Nephron (organoid): ENCODE results near the gene SH3PXD2A.

ENCODE experiments used
- H3K27ac Mint-ChIP-seq, 3 experiments: 2 replicates each; pipeline ENCODE4 v1.8.0; 2020; ENCODE audit warnings: mixed read lengths in 3 of 3, mild to moderate bottlenecking in 2 of 3, moderate library complexity in 1 of 3
- H3K27me3 Mint-ChIP-seq: 2 replicates; pipeline ENCODE4 v1.8.0; 2021; ENCODE audit warnings: low read depth, mild to moderate bottlenecking, moderate library complexity, mixed read lengths
- H3K36me3 Mint-ChIP-seq: 2 replicates; pipeline ENCODE4 v1.8.0; 2020; ENCODE audit warnings: low read depth, mixed read lengths
- H3K4me1 Mint-ChIP-seq: 2 replicates; pipeline ENCODE4 v1.8.0; 2020; ENCODE audit warnings: mixed read lengths
- H3K4me3 Mint-ChIP-seq, 3 experiments: 2 replicates each; pipeline ENCODE4 v1.8.0; 2020; ENCODE audit warnings: mild to moderate bottlenecking in 3 of 3, mixed read lengths in 3 of 3, moderate library complexity in 2 of 3
- H3K9me3 Mint-ChIP-seq: 2 replicates; pipeline ENCODE4 v1.8.0; 2020; ENCODE audit warnings: mixed read lengths
- TF ChIP-seq, protein P1 (sequence below), 3 experiments: fragments of 200-600 bp; sonication (generic); IDR thresholded peaks; one replicate each; pipeline ENCODE4 v1.5.0; 2021; ENCODE audit warnings: antibody characterized with exemption in 3 of 3; ENCODE audit not compliant: unreplicated experiment in 3 of 3

SH3PXD2A gene

DNA sequence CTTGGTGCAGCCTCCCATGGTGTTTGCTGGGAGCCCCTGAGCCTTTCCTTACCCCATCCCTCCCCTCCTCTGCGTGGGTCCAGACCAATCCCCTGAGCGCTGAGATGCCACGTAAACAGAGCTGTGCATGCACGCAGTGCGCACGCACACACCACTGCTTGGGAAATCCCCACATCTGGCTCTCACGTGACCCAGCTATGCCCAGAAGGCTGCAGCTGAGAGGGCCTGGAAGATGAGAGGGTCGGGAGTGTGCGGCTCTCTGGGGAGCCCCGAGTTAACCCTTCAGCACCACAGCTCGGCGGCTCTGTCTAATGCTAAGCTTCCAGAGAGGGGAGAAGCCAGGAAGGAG lies 177.2 kb downstream of the SH3PXD2A start:
- Mint-ChIP-seq H3K27me3 (no peaks in the 10 kb centered on the region), H3K9me3 (no peaks in the 10 kb centered on the region), H3K27ac (peak overlapping the region; percentile 95 to 99 (median 99)), H3K4me3 (peak overlapping the region; percentile 55 to 88 (median 85)), H3K4me1 (peaks cover 52% of the 10 kb centered on the region), H3K36me3 (no peaks in the 10 kb centered on the region)
- TF ChIP-seq, protein P1, sequence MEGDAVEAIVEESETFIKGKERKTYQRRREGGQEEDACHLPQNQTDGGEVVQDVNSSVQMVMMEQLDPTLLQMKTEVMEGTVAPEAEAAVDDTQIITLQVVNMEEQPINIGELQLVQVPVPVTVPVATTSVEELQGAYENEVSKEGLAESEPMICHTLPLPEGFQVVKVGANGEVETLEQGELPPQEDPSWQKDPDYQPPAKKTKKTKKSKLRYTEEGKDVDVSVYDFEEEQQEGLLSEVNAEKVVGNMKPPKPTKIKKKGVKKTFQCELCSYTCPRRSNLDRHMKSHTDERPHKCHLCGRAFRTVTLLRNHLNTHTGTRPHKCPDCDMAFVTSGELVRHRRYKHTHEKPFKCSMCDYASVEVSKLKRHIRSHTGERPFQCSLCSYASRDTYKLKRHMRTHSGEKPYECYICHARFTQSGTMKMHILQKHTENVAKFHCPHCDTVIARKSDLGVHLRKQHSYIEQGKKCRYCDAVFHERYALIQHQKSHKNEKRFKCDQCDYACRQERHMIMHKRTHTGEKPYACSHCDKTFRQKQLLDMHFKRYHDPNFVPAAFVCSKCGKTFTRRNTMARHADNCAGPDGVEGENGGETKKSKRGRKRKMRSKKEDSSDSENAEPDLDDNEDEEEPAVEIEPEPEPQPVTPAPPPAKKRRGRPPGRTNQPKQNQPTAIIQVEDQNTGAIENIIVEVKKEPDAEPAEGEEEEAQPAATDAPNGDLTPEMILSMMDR (IDR thresholded peaks at IDR 0.05; ENCODE audit: unreplicated experiment in 3 of 3): no peak

DNA sequence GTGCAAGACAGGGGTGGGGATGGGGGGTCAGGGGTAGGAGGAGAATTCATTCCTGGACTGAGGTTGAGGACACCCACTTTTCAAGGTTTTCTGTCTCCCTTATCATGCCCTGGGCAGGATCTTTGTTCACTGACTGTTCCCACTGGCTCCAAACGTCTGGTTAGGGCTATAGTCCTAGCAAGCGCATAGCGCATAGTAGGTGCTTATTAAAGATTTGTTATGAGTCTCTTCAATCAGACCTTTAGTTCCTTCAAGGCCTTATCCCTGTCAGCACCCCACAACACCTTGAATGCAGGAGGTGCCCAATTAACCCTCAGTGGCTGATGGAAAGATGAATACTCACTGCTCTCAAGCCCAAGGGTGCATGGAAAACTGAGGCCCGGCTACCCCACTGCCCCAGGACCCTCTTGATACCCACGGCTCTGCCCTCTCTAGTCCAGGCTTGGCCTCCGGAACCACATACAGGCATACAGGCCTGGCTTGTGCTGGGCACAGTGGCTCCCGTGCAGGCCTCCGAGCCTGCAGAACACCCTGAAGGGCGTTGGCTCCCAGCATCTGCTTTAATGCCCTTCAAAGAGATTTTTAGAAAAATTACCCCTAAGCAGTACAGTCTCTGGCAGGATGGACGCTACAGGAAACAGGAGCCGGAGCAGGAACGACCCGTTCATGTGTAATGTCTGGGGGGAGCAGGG lies 177.7 kb downstream of the SH3PXD2A start:
- H3K36me3 Mint-ChIP-seq: no peaks in the 10 kb centered on the region
- H3K4me3 Mint-ChIP-seq: peak overlapping the region; percentile 55 to 88 (median 85)
- peak overlapping the region; percentile 95 to 99 (median 99) for H3K27ac Mint-ChIP-seq
- peaks cover 55% of the 10 kb centered on the region for H3K4me1 Mint-ChIP-seq
- no peaks in the 10 kb centered on the region for H3K9me3 Mint-ChIP-seq
- no peaks in the 10 kb centered on the region for H3K27me3 Mint-ChIP-seq
- TF ChIP-seq, protein P1 (IDR thresholded peaks at IDR 0.05; ENCODE audit: unreplicated experiment in 3 of 3): no peak

DNA sequence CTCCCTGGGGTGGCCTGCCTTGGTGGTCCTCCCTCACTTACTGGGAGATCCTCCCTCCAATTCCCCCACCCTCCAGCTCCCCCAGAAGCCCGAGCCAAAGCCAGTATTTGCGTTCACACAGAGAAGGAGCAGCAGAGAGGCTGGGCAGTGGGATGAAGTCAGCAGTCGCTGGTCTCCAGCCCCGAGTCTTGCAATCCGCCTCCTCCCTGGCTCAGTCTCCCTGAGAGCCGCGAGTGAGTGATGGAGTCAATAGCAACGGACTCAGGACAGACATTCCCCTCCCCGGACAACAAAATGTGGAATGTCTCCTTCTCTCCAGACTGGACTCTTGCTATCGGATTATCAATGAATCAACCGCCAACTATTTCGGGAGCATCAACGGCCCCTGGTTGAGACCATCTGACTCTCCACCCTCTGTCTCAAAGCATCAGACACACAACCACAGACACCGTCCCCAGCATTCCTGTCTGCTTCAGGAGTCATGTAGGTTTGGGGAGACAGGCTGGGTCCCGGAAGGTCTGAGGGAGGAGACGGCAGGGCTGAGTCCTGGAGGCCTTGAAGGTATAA lies 178.4 kb downstream of the SH3PXD2A start:
- TF ChIP-seq, protein P1 (IDR thresholded peaks at IDR 0.05; ENCODE audit: unreplicated experiment in 3 of 3): no peak
- peak overlapping the region in 2 of 3 experiments; percentile 85 to 88 for H3K4me3 Mint-ChIP-seq
- H3K36me3 Mint-ChIP-seq: no peaks in the 10 kb centered on the region
- H3K27ac Mint-ChIP-seq: peak overlapping the region; percentile 63 to 99 (median 94)
- H3K27me3 Mint-ChIP-seq: peaks cover 1% of the 10 kb centered on the region
- no peaks in the 10 kb centered on the region for H3K9me3 Mint-ChIP-seq
- peaks cover 62% of the 10 kb centered on the region for H3K4me1 Mint-ChIP-seq

DNA sequence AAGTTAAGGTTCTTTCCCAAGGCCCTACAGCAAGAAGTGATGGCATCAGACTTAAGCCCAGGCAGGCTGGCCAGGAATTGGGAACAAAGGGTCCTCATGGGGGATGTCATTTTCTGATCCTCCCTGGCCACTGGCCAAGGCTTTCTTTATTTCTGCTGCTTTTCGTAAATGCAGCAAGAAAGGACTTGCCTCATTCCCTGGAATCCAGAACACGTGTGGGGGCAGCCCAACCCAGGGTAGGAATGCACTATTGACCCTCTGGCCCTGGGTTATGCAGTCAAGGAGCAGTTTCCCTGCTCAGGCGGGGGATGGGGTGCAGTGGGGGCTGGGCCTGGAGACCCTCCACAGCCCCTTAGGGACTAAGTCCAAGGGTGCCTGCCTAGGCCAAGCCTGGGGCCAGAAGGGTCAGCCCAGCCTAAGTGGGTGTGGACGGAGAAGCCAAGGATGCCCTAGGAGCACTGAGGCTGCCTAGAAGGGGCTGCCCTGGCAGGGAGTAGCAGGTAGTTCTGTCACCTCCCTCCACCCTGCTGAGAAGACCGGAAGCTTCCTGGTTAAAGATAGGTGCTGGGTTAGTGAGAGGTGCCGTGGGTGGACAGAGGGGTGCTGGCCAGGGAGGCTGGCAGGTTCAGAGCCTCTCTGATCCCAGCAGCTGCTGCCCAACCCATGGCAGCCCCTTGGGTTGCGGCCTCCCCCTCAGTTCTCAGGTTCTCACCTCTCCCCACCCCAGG lies 179.2 kb downstream of the SH3PXD2A start:
- Mint-ChIP-seq H3K27ac (peak overlapping the region; percentile 19 to 99 (median 94)), H3K27me3 (peaks cover 4% of the 10 kb centered on the region), H3K4me3 (peak overlapping the region in 2 of 3 experiments; percentile 85 to 88), H3K4me1 (peaks cover 69% of the 10 kb centered on the region), H3K9me3 (no peaks in the 10 kb centered on the region), H3K36me3 (no peaks in the 10 kb centered on the region)
- TF ChIP-seq, protein P1 (IDR thresholded peaks at IDR 0.05; ENCODE audit: unreplicated experiment in 3 of 3): no peak

DNA sequence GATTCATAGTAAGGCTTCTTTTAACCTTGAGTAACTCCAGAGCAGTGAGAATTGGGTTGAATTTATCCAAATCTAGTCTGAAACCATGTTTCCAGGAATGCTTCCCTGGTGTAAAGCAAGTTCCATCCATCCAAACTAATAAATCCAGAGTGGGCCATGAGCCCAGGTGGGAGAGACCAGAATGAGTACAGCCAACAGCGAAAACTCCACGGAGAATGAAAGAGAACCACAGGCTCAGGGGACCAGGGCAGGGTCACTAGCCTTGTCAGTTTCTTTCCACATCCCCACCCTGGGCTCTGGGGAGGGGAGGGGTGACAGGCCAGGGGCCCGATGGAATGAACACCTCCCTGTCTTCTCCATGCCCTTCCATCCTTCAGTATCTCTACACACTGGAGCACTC lies 181.8 kb downstream of the SH3PXD2A start:
- peaks cover 9% of the 10 kb centered on the region for H3K27me3 Mint-ChIP-seq
- H3K9me3 Mint-ChIP-seq: no peaks in the 10 kb centered on the region
- TF ChIP-seq, protein P1 (IDR thresholded peaks at IDR 0.05; ENCODE audit: unreplicated experiment in 3 of 3): no peak
- H3K4me1 Mint-ChIP-seq: peaks cover 90% of the 10 kb centered on the region
- H3K4me3 Mint-ChIP-seq: no peak overlapping the region
- peak overlapping the region; percentile 66 to 99 (median 95) for H3K27ac Mint-ChIP-seq
- H3K36me3 Mint-ChIP-seq: no peaks in the 10 kb centered on the region
